Sigmoid colon (tissue), 4 donors: ENCODE results near the gene DIP2C.

Source experiments
- EP300 ChIP-seq, 4 donors: sonication (generic); formaldehyde crosslinking; IDR thresholded peaks; one replicate each; pipeline ENCODE4 v1.6.1; 2017; ENCODE audit warnings: antibody characterized with exemption in 4 of 4
- POLR2A ChIP-seq, 2 donors: fragments of 450-650 bp; IDR thresholded peaks; one replicate each; pipeline ENCODE4 v1.6.1; 2016; ENCODE audit warnings: antibody characterized with exemption in 2 of 2, mild to moderate bottlenecking in 2 of 2, moderate library complexity in 2 of 2
- POLR2AphosphoS5 ChIP-seq, 4 donors: sonication (generic); formaldehyde crosslinking; IDR thresholded peaks; one replicate each; pipeline ENCODE4 v1.6.1; 2017; ENCODE audit warnings: antibody characterized with exemption in 4 of 4
- TF ChIP-seq, protein P1 (sequence below), 4 experiments: fragments of 450-650 bp in 3 of 4; fragments of 200-600 bp in 1 of 4; IDR thresholded peaks; one replicate each; pipeline ENCODE4 v1.5.1; 2016 to 2019; ENCODE audit warnings: antibody characterized with exemption in 4 of 4, mild to moderate bottlenecking in 3 of 4, moderate library complexity in 2 of 4

- TF ChIP-seq, protein P1, sequence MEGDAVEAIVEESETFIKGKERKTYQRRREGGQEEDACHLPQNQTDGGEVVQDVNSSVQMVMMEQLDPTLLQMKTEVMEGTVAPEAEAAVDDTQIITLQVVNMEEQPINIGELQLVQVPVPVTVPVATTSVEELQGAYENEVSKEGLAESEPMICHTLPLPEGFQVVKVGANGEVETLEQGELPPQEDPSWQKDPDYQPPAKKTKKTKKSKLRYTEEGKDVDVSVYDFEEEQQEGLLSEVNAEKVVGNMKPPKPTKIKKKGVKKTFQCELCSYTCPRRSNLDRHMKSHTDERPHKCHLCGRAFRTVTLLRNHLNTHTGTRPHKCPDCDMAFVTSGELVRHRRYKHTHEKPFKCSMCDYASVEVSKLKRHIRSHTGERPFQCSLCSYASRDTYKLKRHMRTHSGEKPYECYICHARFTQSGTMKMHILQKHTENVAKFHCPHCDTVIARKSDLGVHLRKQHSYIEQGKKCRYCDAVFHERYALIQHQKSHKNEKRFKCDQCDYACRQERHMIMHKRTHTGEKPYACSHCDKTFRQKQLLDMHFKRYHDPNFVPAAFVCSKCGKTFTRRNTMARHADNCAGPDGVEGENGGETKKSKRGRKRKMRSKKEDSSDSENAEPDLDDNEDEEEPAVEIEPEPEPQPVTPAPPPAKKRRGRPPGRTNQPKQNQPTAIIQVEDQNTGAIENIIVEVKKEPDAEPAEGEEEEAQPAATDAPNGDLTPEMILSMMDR (IDR thresholded peaks at IDR 0.05) = no peak
- TF ChIP-seq POLR2AphosphoS5 (IDR thresholded peaks at IDR 0.05) (no peak), POLR2A (IDR thresholded peaks at IDR 0.05) (no peak), EP300 (IDR thresholded peaks at IDR 0.05) (no peak)
Observed at GRCh38 chr10:600876-601659, 88.4 kb downstream of the DIP2C start.
